ENCODE results near the gene CCSAP.
A peak's percentile ranks its signal among the peaks of the same experiment; 100 is the strongest.
"Not testable (repeated sequence)": the region's sequence is repeated elsewhere in the genome, so short reads cannot be mapped to it uniquely, and the experiment has no call there.

The CCSAP gene

GRCh38 chr1:229303855-229304254, 39.0 kb downstream of the CCSAP start:
- Histone ChIP-seq H3K36me3 (ENCODE audit: control insufficient read depth, insufficient read depth, low read length) (peaks cover 62% of the 10 kb centered on the region), H3K4me1 (ENCODE audit: control insufficient read depth, insufficient read depth, low read length, poor library complexity, severe bottlenecking) (peaks cover 3% of the 10 kb centered on the region), H3K4me3 (ENCODE audit: extremely low read depth, insufficient read depth, low read length, poor library complexity, severe bottlenecking) (no peak overlapping the region), H3K9me3 (ENCODE audit: control insufficient read depth, low read length) (no peaks in the 10 kb centered on the region), H3K27ac (ENCODE audit: low read depth, low read length, severe bottlenecking) (no peak overlapping the region)
- WGBS, 2 experiments (ENCODE audit: insufficient coverage in 2 of 2) = no CpG with 5 or more reads among the region's 4 CpGs

- H3K9me3 ChIP-seq (ENCODE audit: control insufficient read depth, low read length) = no peaks in the 10 kb centered on the region
- H3K27ac ChIP-seq (ENCODE audit: low read depth, low read length, severe bottlenecking) = no peak overlapping the region
- no peak overlapping the region for H3K4me3 ChIP-seq (ENCODE audit: extremely low read depth, insufficient read depth, low read length, poor library complexity, severe bottlenecking)
- 94 to 99% methylated on average over 7 to 8 of the region's 8 CpGs for WGBS, 2 experiments (ENCODE audit: insufficient coverage in 2 of 2)
- H3K4me1 ChIP-seq (ENCODE audit: control insufficient read depth, insufficient read depth, low read length, poor library complexity, severe bottlenecking) = peaks cover 3% of the 10 kb centered on the region
- peaks cover 59% of the 10 kb centered on the region for H3K36me3 ChIP-seq (ENCODE audit: control insufficient read depth, insufficient read depth, low read length)
These were observed 40.1 kb downstream of the CCSAP start for GRCh38 chr1:229302740-229303139.

GRCh38 chr1:229300099-229300757, 42.6 kb downstream of the CCSAP start:
- H3K4me3 ChIP-seq (ENCODE audit: extremely low read depth, insufficient read depth, low read length, poor library complexity, severe bottlenecking) = no peak overlapping the region
- no peak overlapping the region for H3K27ac ChIP-seq (ENCODE audit: low read depth, low read length, severe bottlenecking)
- 74 to 81% methylated on average over 6 of the region's 6 CpGs for WGBS, 2 experiments (ENCODE audit: insufficient coverage in 2 of 2)
- peaks cover 54% of the 10 kb centered on the region for H3K36me3 ChIP-seq (ENCODE audit: control insufficient read depth, insufficient read depth, low read length)
- peaks cover 8% of the 10 kb centered on the region for H3K4me1 ChIP-seq (ENCODE audit: control insufficient read depth, insufficient read depth, low read length, poor library complexity, severe bottlenecking)
- H3K9me3 ChIP-seq (ENCODE audit: control insufficient read depth, low read length) = no peaks in the 10 kb centered on the region

GRCh38 chr1:229298887-229299503, 43.9 kb downstream of the CCSAP start:
- 97 to 100% methylated on average over 2 of the region's 5 CpGs for WGBS, 2 experiments (ENCODE audit: insufficient coverage in 2 of 2)
- H3K4me3 ChIP-seq (ENCODE audit: extremely low read depth, insufficient read depth, low read length, poor library complexity, severe bottlenecking) = no peak overlapping the region
- no peaks in the 10 kb centered on the region for H3K9me3 ChIP-seq (ENCODE audit: control insufficient read depth, low read length)
- peaks cover 8% of the 10 kb centered on the region for H3K4me1 ChIP-seq (ENCODE audit: control insufficient read depth, insufficient read depth, low read length, poor library complexity, severe bottlenecking)
- H3K27ac ChIP-seq (ENCODE audit: low read depth, low read length, severe bottlenecking) = no peak overlapping the region
- peaks cover 47% of the 10 kb centered on the region for H3K36me3 ChIP-seq (ENCODE audit: control insufficient read depth, insufficient read depth, low read length)

- Histone ChIP-seq H3K36me3 (ENCODE audit: control insufficient read depth, insufficient read depth, low read length) (peaks cover 41% of the 10 kb centered on the region), H3K4me3 (ENCODE audit: extremely low read depth, insufficient read depth, low read length, poor library complexity, severe bottlenecking) (no peak overlapping the region), H3K9me3 (ENCODE audit: control insufficient read depth, low read length) (no peaks in the 10 kb centered on the region), H3K27ac (ENCODE audit: low read depth, low read length, severe bottlenecking) (no peak overlapping the region), H3K4me1 (ENCODE audit: control insufficient read depth, insufficient read depth, low read length, poor library complexity, severe bottlenecking) (peaks cover 8% of the 10 kb centered on the region)
These were observed 44.4 kb downstream of the CCSAP start for GRCh38 chr1:229298420-229298819.

- H3K4me1 ChIP-seq (ENCODE audit: control insufficient read depth, insufficient read depth, low read length, poor library complexity, severe bottlenecking) = peaks cover 8% of the 10 kb centered on the region
- no CpG with 5 or more reads among the region's 1 CpG for WGBS, 2 experiments (ENCODE audit: insufficient coverage in 2 of 2)
- peaks cover 35% of the 10 kb centered on the region for H3K36me3 ChIP-seq (ENCODE audit: control insufficient read depth, insufficient read depth, low read length)
- no peak overlapping the region for H3K27ac ChIP-seq (ENCODE audit: low read depth, low read length, severe bottlenecking)
- H3K9me3 ChIP-seq (ENCODE audit: control insufficient read depth, low read length) = no peaks in the 10 kb centered on the region
- H3K4me3 ChIP-seq (ENCODE audit: extremely low read depth, insufficient read depth, low read length, poor library complexity, severe bottlenecking) = no peak overlapping the region
These were observed 45.1 kb downstream of the CCSAP start for GRCh38 chr1:229297746-229298145.

- Histone ChIP-seq H3K4me1 (ENCODE audit: control insufficient read depth, insufficient read depth, low read length, poor library complexity, severe bottlenecking) (peaks cover 8% of the 10 kb centered on the region), H3K9me3 (ENCODE audit: control insufficient read depth, low read length) (no peaks in the 10 kb centered on the region), H3K27ac (ENCODE audit: low read depth, low read length, severe bottlenecking) (peak overlapping the region; percentile 68), H3K36me3 (ENCODE audit: control insufficient read depth, insufficient read depth, low read length) (peaks cover 34% of the 10 kb centered on the region), H3K4me3 (ENCODE audit: extremely low read depth, insufficient read depth, low read length, poor library complexity, severe bottlenecking) (no peak overlapping the region)
- 87 to 93% methylated on average over 3 of the region's 3 CpGs for WGBS, 2 experiments (ENCODE audit: insufficient coverage in 2 of 2)
These were observed 46.3 kb downstream of the CCSAP start for GRCh38 chr1:229296541-229296941.

- WGBS, 2 experiments (ENCODE audit: insufficient coverage in 2 of 2) = 98% methylated on average over 7 to 10 of the region's 11 CpGs
- Histone ChIP-seq H3K9me3 (ENCODE audit: control insufficient read depth, low read length) (no peaks in the 10 kb centered on the region), H3K4me1 (ENCODE audit: control insufficient read depth, insufficient read depth, low read length, poor library complexity, severe bottlenecking) (peaks cover 8% of the 10 kb centered on the region), H3K4me3 (ENCODE audit: extremely low read depth, insufficient read depth, low read length, poor library complexity, severe bottlenecking) (no peak overlapping the region), H3K36me3 (ENCODE audit: control insufficient read depth, insufficient read depth, low read length) (peaks cover 37% of the 10 kb centered on the region), H3K27ac (ENCODE audit: low read depth, low read length, severe bottlenecking) (no peak overlapping the region)
These were observed 47.1 kb downstream of the CCSAP start for GRCh38 chr1:229295745-229296144.

GRCh38 chr1:229293528-229294204, 49.2 kb downstream of the CCSAP start:
- Histone ChIP-seq H3K27ac (ENCODE audit: low read depth, low read length, severe bottlenecking) (no peak overlapping the region), H3K9me3 (ENCODE audit: control insufficient read depth, low read length) (no peaks in the 10 kb centered on the region), H3K4me1 (ENCODE audit: control insufficient read depth, insufficient read depth, low read length, poor library complexity, severe bottlenecking) (peaks cover 5% of the 10 kb centered on the region), H3K4me3 (ENCODE audit: extremely low read depth, insufficient read depth, low read length, poor library complexity, severe bottlenecking) (no peak overlapping the region), H3K36me3 (ENCODE audit: control insufficient read depth, insufficient read depth, low read length) (peaks cover 35% of the 10 kb centered on the region)
- WGBS, 2 experiments (ENCODE audit: insufficient coverage in 2 of 2) = 88 to 93% methylated on average over 7 to 10 of the region's 10 CpGs

GRCh38 chr1:229291686-229292085, 51.2 kb downstream of the CCSAP start:
- H3K36me3 ChIP-seq (ENCODE audit: control insufficient read depth, insufficient read depth, low read length) = peaks cover 30% of the 10 kb centered on the region
- no CpG with 5 or more reads among the region's 4 CpGs for WGBS, 2 experiments (ENCODE audit: insufficient coverage in 2 of 2)
- not testable (repeated sequence) for H3K4me1 ChIP-seq (ENCODE audit: control insufficient read depth, insufficient read depth, low read length, poor library complexity, severe bottlenecking); H3K27ac ChIP-seq (ENCODE audit: low read depth, low read length, severe bottlenecking); H3K9me3 ChIP-seq (ENCODE audit: control insufficient read depth, low read length); H3K4me3 ChIP-seq (ENCODE audit: extremely low read depth, insufficient read depth, low read length, poor library complexity, severe bottlenecking)

- H3K4me3 ChIP-seq (ENCODE audit: extremely low read depth, insufficient read depth, low read length, poor library complexity, severe bottlenecking) = no peak overlapping the region
- no CpG with 5 or more reads among the region's 1 CpG for WGBS, 2 experiments (ENCODE audit: insufficient coverage in 2 of 2)
- peaks cover 30% of the 10 kb centered on the region for H3K36me3 ChIP-seq (ENCODE audit: control insufficient read depth, insufficient read depth, low read length)
- no peaks in the 10 kb centered on the region for H3K9me3 ChIP-seq (ENCODE audit: control insufficient read depth, low read length)
- no peak overlapping the region for H3K27ac ChIP-seq (ENCODE audit: low read depth, low read length, severe bottlenecking)
- H3K4me1 ChIP-seq (ENCODE audit: control insufficient read depth, insufficient read depth, low read length, poor library complexity, severe bottlenecking) = no peaks in the 10 kb centered on the region
These were observed 54.3 kb downstream of the CCSAP start for GRCh38 chr1:229288516-229288915.
